ENCODE data around the gene ERC2.

The ERC2 gene

DNA sequence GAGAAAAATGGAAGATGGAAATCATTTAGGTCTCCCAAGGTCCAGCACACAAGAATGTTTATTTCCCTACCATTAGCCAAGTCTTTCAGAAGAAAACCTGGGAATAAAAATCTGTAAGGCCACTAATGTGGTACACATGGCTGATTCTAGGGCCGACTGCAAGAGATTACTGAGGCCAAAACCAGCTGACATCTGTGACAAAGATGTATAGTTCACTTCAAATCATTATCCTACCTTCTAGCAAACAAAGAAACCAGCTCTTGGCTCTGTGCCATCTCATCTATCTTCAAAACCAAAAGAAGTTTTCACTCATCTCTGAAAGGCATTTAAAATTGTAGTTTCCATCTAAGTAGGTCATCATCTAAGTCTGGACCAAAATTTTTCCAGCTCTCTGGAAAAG, 43.9 kb downstream of the ERC2 start:
- FAIRE-seq = no peak

DNA sequence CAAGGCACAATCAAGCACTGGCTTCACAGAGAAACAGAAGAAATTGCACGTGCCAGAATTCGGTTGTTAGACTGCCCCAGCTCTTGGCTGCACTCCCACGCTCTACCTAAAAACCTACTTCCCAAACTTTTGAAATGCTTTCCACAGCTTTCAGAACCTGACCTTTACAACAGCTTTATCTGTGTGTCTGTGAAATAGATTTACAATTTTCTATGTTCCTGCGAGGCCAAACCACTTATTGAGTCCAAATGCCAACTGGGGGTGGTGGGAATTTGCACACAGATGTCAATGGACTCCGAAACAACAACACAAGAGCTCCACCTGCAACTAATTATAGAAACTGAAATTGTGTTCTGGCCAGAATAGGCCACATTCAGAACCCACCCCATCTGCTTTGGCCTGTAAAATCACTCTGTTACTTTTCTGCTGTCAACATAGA, 44.6 kb downstream of the ERC2 start:
- no peak for FAIRE-seq

DNA sequence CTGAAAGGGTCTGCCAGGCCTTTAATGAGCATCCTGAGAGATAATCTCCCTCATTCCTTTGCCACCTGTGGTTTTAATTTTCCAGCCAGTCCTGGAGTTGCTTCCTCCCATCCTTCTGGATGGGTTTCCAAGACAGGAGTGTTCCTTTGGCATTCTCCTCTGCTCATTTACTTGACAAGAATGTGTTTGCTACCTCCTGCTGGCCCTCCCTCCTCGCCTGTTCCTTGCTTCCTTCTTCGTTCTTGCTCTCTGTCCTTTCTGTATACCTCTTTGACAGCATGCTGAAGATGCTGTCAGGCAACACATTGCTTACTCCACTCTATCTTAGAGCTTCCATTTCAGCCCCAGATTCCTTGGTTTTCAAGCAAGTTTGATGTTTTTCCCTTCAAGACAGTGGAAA, 46.0 kb downstream of the ERC2 start:
- FAIRE-seq = no peak

DNA sequence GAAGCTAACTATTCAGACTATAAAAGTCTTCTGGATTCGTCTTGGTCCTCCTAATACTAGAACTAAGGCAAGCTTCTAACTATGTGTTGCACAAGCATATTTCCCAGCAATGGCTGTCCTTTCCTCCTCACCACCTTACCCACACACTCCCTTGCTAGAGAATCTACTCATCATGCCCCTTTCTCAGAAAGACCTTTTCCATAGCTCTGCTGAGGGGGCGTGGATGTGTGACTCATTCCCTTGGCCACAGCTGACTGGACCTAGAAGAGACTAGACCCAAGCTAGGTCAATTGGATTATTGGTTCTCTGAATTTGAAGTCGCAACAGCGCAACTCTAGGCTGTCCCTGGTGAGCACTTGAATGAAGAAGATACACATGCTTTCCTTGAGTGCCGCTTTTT, 47.1 kb downstream of the ERC2 start:
- no peak for FAIRE-seq

DNA sequence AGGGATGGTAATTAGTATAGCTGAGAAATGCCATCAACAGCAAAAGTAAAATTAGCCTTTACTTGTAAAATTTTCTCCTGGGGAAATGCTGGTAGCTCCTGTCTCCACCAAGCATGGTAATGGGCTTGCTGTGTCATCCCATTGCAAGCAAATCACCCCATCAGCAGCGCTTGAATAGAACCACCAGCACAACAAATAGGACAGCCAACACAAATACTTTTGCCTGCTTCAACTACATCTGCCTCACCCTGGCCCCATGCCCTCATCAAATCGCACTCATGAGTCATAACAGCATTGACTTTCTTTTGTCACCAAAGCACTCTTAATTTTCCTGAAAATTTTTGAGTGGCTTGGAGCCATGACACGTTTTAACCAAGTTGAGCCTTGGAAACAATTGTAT, 52.6 kb downstream of the ERC2 start:
- no peak for FAIRE-seq

DNA sequence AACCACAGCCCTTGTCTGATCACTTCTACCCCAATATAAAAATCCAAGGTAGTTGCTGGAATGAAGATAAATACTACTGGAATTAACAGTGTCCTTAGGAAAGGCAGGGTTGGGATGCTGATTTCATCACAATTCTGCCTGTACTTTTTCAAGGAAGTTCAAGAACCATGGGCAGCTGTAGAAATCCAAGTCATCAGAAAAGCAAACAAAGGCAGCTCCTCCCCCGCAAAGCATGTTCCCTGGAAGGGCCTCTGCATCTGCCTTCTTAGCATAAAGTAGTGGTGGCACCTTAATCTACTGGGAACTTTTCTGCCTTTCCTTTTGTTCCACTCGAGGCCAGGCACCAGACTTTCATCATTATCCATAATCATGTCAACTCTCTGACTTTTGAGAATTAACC, 54.4 kb downstream of the ERC2 start:
- no peak for FAIRE-seq

DNA sequence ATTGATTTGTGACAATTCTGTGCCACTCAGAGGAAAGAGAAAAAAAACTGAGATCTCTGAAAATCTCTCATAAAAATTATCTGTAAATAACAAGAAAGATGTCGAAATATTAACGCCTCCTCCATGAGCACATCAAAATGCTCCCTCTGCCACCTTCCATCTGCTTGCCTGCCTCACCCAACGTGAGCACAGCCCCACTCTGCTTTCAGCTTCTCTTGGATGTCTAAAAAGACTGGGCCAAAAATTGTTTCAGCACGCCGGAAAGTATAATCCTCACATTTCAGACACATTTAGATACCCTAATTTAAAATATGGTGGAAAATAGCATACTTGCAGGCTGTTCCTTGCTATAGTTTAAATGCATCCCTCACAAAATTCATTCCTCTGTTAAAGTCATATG, 57.1 kb downstream of the ERC2 start:
- FAIRE-seq = no peak

DNA sequence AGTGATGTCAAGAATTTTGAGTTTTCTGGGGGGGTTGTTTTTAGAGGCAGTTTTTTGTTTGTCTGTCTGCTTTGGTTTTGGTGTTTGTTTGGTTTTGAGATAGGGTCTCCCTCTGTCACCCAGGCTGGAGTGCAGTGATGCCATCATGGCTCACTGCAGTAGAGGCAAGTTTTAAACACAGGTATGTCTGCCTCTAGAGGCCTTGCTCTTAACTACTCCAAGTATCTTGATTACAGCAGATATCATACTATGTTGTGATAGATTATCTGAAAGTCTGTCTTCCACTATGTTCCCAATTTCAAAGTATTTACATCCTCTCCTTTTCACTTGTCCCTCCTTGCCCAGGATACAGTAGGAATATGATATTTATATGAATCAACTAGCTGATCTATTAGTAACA, 57.7 kb downstream of the ERC2 start:
- no peak for FAIRE-seq

DNA sequence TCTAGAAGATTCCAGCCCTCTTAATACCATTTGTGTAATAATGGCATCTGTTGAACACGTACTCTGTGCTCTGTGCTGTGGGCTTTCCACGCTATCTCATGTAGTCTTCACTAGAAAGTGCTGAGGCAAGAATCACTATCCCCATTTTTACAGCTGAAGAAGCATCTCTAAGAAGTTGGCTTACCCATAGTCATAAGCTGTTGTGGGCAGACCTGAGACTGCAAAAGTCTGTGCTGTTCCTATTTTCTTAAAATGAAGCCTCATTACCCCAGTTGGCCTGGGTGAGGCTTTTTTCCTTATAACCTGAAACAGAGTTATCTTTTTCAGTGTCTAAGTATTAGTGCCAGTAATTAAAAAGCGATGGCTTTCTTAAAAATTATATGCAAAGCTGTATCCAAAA, 58.5 kb downstream of the ERC2 start:
- FAIRE-seq = no peak

DNA sequence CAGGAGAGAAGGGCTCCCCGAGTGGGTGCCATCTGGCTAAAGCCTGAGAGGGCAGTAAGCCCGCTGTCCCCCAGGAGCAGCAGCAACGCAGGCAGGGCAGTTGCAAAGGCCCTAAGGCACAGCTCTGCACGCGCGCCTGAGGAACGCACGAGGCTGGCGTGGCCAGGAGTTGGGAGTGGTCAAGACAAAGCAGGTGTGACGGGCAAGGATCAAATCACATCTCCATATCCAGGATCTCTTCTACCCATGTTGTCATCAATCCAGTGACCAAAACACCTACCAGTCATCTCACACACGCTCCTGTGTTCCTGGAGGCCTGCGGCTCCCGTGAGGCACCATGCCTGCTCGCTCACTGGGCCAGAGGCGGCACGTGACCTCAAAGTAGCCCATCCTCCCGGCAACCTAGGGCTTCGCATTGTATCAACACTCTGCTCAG, 59.5 kb downstream of the ERC2 start:
- FAIRE-seq = no peak

DNA sequence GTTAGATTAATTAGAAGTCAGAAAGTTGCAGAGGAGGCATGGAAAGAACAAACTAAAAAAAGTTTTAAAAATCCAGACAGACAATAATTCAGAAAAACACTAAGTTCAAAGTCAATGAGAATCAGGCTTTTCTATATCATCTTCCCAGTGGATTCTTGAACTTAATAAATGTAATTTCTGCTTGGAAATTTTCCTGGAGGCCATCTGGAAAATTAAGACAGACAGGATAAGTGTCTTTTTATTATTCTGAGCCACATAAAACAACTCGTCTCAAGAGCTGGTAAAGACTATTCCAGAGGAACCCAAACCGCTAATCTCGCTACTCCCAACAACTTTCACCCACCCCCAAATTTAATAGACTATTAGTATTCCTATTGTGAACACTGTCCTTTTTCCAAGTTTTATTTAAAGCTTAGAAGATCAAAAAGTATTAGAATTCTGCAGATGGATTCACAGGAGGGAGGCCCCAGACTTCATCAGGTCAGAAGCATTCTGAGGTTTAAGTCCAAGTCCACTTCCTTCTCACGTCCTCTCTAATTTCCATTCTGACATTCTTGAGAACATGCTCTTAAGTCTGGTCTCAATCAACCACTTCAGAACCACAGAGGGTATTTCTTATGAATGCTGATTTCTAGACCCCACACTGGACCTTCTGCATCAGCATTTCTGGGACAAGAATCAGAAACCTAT, 61.3 kb downstream of the ERC2 start:
- FAIRE-seq = no peak

DNA sequence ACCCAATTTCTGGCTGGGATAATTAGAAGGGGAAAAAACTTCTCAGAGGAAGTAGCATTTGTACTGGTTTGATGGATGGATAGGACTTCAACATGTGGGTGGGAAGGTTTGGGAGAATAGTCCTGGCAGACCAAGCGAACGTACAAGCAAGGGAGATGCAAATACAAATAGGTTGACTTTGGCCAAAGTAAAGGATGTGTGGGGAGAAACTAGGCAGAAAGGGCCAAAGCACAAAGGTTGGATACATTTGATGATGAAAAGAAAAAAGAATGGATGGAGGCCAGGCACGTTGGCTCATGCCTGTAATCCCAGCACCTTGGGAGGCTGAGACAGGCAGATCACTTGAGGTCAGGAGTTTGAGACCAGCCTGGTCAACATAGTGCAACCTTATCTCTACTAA, 63.4 kb downstream of the ERC2 start:
- FAIRE-seq = no peak

DNA sequence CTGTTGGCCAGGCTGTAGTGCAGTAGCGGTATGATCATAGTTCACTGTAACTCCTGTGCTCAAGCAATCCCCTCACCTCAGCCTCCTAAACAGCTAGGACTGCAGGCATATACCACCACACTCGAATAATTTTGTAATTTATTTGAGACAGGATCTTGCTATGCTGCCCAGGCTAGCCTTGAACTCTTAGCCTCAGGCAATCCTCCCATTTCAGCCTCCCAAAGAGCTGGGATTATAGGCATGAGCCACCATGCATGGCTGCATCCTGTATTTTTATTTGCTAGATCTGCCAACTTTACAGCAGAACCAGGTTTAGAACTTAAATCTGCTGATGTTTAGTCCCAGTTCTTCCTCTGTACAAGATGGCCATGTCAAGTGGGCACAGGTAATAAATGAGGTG, 69.6 kb downstream of the ERC2 start:
- no peak for FAIRE-seq

DNA sequence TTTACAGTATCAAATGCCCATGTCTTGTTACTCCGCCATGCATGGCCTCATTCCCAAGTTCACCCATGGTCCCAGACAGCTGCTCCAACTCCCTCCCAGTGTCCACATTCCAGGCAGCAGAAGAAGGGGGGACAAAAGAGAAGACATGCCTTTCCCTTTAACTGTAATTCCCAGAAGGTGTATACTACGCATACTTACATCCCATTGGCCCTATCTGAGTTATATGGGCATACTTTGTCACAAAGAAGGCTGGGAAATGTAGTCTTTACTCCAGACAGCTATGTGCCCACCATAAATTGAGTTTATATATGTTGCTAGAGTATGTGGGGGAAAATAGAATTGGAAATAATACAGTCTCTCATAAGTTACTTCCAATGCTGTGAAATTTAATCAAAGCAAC, 70.5 kb downstream of the ERC2 start:
- no peak for FAIRE-seq

DNA sequence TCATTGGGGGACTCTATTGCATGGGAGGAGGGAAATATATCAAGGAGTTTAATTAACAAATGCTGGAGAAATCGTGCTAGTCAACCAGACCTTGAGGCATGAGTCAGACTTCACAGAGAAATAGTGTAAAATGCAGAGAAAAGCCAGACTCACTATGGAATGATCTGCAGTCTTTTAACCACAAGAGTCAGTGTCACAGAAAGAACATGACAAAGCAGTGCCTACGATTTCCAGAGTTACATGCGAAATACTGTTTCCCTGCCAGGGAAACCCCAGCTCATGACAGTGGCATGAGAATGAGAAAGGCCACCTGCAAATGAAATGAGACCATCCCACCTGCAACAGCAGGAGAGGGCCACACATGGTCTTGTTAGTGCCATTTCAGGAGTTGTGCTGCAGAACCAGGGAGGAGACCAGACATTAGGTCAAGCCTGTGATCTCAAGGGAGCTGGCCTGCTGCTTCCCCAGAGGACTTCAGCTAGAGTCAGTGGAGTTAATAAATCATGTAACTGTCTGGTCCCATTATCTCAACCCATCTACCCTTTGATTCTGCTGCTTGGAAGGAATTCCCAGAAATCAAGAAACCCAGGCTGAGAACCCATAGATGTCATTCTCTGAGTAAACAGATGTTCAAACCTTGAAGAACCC, 79.0 kb downstream of the ERC2 start:
- no peak for FAIRE-seq

DNA sequence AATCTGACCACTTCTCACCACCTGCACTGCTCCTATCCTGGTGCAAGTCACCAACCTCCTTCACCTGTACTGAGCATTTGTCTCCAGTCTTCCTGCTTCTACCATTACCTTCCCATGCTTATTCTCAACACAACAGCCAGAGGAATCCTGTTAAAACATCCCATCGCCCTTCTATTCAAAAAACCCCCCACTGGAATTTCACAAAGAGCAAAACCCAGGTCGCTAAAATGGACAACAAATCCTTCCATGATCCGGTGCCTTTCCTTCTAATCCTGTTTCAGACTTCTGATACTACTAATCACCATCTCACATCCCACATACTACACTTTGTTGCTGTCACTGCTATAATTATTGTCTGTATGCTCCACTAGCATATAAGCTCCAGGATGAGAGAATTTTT, 85.2 kb downstream of the ERC2 start:
- FAIRE-seq = no peak

DNA sequence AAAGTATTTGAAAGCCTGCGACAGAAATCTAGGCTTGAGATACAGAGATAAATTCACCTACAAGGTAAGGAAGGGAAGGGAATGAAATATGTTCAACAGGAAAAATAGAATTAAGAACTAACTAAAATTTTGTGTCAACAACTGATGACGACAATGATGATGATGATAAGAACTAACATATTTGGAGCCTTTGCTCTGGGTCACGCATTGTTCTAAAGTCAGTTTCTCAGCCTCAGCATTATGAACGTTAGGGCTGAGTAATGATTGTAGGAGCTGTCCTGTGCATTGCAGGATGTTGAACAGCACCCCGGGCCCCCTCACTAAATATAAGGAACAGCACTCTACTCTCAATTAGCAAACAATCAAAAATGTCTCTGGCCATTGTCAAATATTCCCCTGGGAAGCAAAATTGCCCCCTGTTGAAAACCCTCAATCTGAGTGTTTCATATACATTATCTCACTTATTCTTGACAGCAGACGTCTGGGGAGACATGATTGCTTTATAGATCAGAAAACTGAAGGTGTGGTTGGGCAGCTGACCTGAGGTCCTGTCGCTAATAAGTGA, 88.5 kb downstream of the ERC2 start:
- no peak for FAIRE-seq

DNA sequence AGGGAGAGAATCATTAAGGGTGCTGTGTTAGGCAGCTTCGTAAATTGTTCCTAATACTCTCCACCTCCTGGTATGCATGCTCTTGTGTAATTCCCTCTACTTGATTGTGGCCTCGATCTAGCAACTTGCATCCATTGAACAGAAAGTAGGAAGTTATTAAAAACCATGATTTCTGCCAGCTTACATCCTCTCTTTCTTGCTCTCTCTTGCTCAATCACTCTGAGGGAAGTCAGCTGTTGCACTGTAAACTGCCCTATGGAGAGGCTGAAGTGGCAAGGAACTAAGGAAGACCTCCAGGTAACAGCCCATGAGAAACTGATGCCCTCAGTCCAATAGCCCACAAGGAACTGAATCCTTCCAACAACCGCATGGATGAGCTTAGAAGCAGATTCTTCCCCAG, 92.6 kb downstream of the ERC2 start:
- FAIRE-seq = no peak

DNA sequence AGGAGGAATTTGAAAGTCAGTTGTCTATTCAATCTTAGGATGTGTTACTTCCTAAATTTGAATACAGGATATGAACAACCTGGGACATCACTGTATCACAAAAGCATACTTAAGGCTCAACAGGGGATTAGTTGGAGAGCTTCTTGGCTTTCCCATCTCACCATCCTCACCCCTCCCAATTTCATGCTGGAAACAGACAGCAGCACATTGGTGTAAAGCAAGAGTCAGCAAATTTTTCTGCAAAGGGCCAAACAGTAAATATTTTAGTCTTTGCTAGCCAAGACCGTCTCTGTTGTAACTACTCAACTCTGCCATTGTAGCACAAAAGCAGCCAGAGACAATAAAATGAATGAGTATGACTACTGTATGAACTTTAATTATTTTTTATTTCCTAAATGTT, 94.9 kb downstream of the ERC2 start:
- FAIRE-seq = no peak

DNA sequence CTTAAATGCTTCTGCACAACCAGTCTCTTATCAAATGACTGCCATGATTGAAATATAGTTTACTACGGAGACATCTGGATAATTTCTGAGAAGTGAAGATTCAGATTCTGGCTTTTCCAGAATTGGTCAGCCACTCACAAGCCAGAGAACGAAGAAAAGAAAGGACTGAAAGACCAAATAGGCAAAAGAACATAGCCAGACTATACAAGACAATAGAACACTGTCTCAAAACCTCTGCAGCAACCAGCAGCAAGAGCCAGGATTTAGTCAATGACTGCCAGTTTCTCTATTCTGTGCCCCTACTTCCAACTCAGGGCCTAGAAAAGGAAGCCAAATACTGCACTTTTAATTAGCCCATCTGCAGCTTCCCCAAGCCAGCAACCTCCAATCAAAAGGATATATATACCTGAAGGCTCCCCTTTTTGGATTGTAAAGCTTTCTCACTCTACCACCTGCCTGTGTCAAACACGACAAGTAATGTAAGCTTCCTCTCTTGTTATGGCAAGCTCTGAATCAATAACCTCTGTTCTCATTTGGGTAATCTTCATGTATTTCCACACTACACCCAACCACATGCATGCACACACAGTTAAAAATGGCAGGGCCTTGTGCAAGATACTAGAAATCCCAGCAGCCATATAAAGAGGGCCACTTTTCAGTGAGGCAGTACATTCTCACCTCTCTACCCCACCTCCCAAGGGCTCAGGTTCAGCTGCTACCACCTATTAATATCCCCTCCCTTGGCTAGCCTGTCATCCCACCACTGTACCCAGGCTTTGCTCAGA, 97.1 kb downstream of the ERC2 start:
- no peak for FAIRE-seq

DNA sequence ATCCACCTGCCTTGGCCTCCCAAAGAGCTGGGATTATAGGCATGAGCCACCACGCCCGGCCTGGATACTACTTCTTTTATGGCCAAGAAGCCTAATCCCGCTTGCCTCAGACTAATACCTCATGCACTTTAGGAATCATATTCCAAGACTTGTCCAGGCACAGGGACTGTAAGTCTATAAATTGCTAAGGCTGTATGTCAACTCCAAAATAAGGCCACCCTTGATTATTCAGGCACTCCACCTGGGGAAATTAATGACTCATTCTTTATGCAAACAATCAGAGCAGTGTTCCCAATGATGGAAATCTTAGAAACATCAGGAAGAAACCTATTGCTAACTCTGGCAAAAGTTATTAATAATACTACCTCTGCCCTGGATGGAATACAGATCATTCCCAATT, 98.4 kb downstream of the ERC2 start:
- no peak for FAIRE-seq

DNA sequence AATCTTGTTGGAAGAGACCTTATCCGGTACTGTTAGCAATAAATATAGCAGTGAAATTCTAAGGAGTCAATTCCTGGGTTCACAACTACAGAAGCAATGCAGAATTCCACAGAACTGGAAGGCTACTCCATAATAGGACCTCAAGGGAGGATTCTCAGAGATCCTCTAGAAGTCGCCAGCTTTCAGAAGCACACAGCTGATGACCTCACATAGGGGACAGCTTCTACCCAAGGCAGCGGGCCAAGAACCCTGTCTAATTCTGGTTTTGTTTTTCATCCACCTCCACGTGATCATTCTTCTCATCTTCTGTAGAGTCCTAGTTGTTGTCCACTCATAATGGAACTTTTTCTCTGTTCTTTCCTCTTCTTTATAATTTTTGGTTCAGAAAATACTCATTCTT, 99.4 kb downstream of the ERC2 start:
- no peak for FAIRE-seq

DNA sequence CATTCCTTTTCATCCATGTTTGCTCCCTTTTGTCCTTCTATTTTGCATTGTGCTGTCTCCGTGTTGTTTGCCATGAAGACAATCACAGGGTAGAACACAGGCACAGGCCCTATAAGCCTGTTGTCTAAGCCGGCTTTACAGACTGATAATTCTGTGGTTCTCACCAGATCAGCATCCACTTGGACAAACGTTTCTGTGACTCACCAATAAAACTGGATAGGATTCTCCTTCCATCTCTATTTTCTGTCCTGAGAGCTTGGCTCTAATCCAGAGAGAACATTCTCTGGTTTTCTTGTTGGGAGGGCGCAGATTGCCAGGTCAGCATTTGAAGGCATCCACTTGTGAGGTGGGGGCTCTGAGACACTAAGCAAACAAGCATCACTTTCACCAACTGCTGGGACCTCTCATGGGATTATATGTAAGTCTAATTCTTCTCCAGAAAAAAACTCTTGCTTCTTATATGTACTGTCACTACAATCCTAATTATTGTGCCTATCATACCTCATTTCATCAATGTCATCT, 101.6 kb downstream of the ERC2 start:
- FAIRE-seq = no peak

Data from A204.1 (cell line).